ENCODE data around the gene MZT2A.
"Not testable (repeated sequence)": the region's sequence is repeated elsewhere in the genome, so short reads cannot be mapped to it uniquely, and the experiment has no call there.

MZT2A gene

GRCh38 chr2:131490616-131491468, 1.4 kb downstream of the MZT2A start:
- DNase-seq = peak; percentile 68

- DNase-seq = no peak
Measured at GRCh38 chr2:131488306-131489205, 3.6 kb downstream of the MZT2A start.

DNA sequence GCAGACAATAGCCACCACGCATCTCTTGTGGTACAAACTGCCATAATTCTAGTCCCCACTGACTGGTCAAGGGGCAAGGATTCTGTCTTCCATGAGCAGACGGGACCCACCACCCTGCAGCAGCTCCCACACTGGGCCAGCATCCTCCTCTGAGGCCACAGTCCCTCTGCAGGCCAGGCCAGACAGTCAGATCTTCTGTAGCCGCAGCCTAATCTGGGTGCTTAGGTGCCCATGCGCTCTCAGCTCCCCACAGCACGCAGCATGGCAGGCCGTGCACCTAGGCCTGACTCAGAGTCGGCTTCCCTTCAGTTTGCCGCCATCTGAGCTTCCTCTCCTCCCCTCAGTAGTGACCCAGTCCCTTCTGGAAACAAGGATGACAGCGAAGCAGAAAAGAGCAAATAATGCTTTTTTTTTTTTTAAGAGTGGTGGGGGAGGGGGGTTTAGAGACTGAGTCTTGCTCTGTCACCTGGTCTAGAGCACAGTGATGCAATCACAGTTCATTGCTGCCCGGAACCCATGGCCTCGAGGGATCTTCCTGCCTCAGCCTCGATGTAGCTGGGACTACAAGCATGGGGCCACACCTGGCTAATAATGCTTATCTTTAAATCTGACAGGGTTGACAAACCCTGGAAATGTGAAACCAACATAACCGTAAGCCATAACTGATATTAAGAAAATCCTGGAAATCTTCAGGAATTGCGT, 5.8 kb downstream of the MZT2A start:
- DNase-seq = not testable (repeated sequence)

DNA sequence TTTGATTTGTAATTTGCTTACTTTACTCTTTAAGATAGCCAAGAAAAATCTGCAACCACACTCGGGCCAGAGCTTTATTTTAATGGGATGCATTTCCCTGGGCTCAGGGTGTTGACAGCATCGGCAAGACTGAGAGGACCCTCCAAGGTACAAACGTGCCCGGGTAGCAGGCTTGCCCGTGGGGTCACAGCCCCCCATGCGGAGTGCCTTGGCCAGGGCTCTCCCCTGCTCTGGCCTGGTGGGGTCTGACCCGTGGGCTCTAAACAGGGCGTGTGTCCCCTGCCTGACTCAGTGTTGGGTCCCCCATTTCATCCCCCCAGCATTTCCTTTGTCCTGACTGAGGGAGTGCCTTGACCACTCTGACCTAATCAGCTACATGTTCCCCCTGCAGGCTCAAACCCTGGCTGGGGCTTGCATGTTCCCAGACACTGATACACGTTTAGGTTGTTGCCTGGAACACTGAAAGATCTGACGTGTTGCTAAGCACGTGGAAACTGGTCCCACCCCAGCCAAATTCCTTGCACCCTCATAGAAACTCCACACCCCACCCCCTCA, 7.2 kb downstream of the MZT2A start:
- DNase-seq = not testable (repeated sequence)

- peak; percentile 44 for DNase-seq
Measured at GRCh38 chr2:131483981-131484820, 8.0 kb downstream of the MZT2A start.

- peak; percentile 38 for DNase-seq
Measured at GRCh38 chr2:131482506-131483155, 9.6 kb downstream of the MZT2A start.

DNA sequence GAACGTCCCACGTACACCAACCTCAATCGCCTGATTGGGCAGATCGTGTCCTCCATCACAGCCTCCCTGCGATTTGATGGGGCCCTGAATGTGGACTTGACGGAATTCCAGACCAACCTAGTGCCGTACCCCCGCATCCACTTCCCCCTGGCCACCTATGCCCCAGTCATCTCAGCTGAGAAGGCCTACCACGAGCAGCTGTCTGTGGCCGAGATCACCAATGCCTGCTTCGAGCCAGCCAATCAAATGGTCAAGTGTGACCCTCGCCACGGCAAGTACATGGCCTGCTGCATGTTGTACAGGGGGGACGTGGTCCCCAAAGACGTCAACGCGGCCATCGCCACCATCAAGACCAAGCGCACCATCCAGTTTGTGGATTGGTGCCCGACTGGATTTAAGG, 11.8 kb downstream of the MZT2A start:
- not testable (repeated sequence) for DNase-seq

DNA sequence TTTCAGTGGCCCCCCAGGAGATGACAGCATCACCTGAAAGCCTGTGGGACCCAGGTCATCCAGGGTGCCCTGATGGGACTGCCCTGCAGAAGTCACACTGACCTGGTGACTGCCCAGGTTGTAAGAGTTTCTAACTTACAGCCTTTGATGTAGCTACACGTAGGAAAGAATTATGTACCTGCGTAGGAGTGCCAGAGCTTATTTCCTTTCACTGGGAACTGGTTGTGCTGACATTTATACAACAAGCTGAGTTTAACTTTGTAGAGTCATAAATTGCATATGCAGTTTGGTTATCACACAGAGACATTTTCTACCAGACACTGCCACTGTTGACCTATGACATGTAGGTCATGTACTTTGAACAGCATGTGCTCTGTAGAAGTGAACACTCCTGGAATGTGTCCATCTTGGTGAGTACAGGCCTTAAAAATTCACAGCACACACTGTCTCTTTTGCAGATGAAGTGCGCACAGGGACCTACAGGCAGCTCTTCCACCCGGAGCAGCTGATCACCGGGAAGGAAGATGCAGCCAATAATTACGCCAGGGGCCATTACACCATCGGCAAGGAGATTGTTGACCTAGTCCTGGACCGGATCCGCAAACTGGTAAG, 13.2 kb downstream of the MZT2A start:
- not testable (repeated sequence) for DNase-seq

DNA sequence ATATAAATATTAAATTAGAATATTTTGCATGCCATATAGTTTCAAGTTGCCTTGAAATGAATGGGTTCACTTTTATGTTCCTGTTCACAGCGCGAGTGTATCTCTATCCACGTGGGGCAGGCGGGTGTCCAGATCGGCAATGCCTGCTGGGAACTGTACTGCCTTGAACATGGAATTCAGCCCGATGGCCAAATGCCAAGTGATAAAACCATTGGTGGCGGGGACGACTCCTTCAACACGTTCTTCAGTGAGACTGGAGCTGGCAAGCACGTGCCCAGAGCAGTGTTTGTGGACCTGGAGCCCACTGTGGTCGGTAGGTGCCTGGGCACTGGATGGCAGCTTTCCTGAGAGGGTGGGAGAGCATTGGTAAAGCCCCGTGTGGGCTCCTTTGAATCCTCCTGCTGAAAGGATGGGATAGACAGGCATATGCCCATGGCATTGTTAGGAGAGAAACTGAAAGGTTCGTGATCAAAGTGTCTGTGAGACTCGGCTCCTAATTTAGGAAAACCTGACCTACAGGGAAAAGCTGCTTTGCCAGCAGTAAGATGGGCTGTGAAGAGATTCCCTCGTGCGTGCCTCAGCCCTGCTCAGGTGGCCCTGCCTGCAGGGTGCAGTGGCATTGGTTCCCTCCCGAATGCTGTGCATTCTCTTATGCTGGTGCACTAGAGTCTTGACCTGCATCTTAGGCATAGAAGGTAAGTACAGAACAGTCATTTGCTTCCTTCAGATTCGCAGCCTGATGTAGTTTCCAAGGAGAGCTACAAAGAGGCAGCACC, 13.9 kb downstream of the MZT2A start:
- not testable (repeated sequence) for DNase-seq

DNA sequence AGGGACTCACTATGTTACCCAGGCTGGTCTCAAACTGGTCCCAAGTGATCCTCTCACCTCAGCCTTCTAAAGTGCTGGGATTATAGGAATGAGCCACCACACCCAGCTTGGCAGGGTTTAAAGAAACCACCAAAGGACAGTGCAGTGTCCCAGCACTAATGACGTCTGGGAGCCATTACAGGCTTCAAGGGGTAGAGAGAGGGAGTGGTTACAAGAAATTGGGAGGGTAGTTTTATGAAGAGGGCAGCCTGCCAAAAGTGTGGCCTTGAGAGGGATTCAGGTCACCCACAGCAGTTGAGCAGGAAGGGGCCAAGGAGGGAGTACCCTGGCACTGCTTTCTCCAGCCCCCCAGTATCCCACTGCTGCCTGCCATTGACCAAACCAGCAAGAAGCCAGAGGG, 15.0 kb downstream of the MZT2A start:
- DNase-seq = not testable (repeated sequence)

- not testable (repeated sequence) for DNase-seq
Measured at GRCh38 chr2:131476363-131476762, 15.8 kb downstream of the MZT2A start.

DNA sequence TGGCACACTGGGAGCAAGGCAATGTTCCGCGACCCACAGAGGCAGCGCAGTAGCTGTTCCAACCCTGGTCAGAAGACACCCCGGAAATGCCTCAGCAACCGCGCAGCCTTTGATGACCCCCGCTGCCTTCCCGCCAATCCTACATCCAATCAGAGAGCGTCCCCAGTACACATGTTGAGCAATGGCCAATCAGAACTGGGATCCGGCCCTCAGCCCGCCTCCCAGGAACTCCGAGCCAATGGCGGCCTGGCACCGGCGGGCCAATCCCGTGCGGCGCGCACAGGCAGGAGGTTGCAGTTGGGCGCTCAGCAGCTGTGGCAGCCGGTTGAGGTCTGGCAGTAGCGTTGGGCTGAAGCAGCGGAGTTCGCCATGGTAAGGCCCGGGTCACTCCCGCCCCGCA, 16.4 kb downstream of the MZT2A start, which contains the start of gene TUBA3D:
Gene TUBA3D (plus strand): TSS at position 289 of the 400 bp plus-strand sequence. CDS start 81 bp downstream, at position 370.
- no peak for DNase-seq

DNA sequence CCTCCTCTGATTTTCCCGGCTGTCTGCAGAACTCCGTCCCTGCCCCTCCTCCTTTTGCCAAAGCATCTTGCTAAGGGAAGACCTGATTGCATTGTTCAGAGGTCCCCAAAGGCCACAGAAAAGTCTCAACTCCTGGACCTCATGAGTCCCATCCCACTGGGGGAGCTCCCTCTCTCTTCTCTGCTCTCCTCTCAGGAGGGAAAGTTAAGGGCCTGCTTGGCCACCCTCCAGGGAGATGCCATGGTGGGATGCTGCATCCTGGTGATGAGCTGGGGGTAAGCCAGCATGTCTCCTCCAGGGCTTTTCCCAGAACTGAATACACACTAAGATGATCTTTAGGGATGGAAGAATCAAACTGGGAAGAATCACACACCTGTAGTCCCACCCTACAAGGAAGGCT, 18.9 kb downstream of the MZT2A start:
- DNase-seq = not testable (repeated sequence)

- not testable (repeated sequence) for DNase-seq
Measured at GRCh38 chr2:131471624-131472023, 20.6 kb downstream of the MZT2A start.

- DNase-seq = not testable (repeated sequence)
Measured at GRCh38 chr2:131470944-131471343, 21.3 kb downstream of the MZT2A start.

DNA sequence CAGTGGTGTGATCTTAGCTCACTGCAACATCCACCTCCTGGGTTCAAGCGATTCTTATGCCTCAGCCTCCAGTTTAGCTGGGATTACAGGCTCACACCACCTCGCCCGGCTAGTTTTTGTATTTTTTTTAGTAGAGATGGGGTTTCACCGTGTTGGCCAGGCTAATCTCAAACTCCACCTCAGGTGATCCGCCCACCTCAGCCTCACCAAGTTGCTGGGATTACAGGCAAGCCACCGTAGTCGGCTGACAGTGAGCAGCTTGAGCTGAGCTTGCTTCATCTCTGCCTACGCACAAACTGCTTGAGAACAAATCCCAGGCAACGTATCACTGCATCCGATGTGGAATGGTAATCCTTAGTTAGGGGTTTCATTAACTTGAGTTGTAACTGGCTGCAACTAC, 24.5 kb downstream of the MZT2A start:
- DNase-seq = not testable (repeated sequence)

- DNase-seq = not testable (repeated sequence)
Measured at GRCh38 chr2:131454914-131455313, 37.3 kb downstream of the MZT2A start.

DNA sequence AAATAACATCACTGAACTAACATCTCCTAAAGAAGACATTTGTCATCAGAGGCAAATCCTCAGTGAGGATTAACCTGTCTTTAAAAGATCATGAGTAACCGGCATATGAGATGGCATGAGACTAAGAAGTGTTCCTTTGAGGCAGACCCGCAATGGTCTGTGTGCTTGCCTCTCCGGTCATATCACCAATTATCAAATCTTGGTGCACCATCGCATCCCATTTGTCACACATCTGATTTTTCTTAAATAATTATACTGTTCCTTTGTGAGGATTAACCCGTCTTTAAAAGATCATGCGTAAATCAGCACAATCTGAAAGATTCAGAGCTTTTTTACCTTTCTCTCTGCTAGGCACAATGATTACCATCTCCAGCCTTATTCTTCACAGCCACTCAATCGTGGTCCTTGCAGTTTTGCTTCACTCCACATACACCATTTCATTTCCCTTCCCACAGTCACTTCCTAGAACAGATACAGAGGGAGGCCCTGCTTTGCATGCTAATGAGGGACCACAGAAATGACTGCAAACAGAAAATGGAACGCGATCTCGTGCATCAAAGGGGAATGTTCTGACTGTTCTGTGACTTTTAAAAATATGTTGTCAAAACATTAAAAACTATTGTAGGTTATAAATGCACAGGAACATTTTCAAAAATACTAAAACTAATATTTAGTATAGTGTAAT, 40.8 kb downstream of the MZT2A start:
- not testable (repeated sequence) for DNase-seq

- DNase-seq = not testable (repeated sequence)
Measured at GRCh38 chr2:131447981-131448380, 44.2 kb downstream of the MZT2A start.

All from activated CD8-positive, alpha-beta memory T cell treated with anti-CD3 and anti-CD28 coated beads, Interleukin-2, amount 50 U/mL, for 48 hours (primary cell).